HS-27A (cell line): Measurements from ENCODE around the gene BCL2L15.
"Not testable (repeated sequence)": the region's sequence is repeated elsewhere in the genome, so short reads cannot be mapped to it uniquely, and the experiment has no call there.

ENCODE experiments used
- DNase-seq: peaks from one replicate; pipeline ENCODE4 v3.0.0-alpha.2; 2012; ENCODE audit warnings: low read depth, missing footprints

Gene BCL2L15

GRCh38 chr1:113871597-113872113, 15.7 kb downstream of the BCL2L15 start, which contains the start of gene PTPN22:
TSS of gene PTPN22 (minus strand) at chr1:113871712.
- no peak for DNase-seq

- no peak for DNase-seq
These were observed 16.6 kb downstream of the BCL2L15 start for GRCh38 chr1:113870778-113871177.

- DNase-seq: no peak
These were observed 18.8 kb downstream of the BCL2L15 start for GRCh38 chr1:113868387-113869083.

GRCh38 chr1:113861641-113862040, 25.7 kb downstream of the BCL2L15 start:
- no peak for DNase-seq

GRCh38 chr1:113860891-113861290, 26.5 kb downstream of the BCL2L15 start:
- DNase-seq: peak; percentile 58

GRCh38 chr1:113859478-113860175, 27.8 kb downstream of the BCL2L15 start:
- DNase-seq: no peak

GRCh38 chr1:113858982-113859381, 28.4 kb downstream of the BCL2L15 start:
- no peak for DNase-seq

- DNase-seq: no peak
These were observed 29.0 kb downstream of the BCL2L15 start for GRCh38 chr1:113858418-113858817.

GRCh38 chr1:113857776-113858175, 29.6 kb downstream of the BCL2L15 start:
- DNase-seq: no peak

GRCh38 chr1:113856401-113856790, 31.0 kb downstream of the BCL2L15 start:
- no peak for DNase-seq

GRCh38 chr1:113855630-113856400, 31.6 kb downstream of the BCL2L15 start:
- DNase-seq: no peak

GRCh38 chr1:113854234-113854633, 33.1 kb downstream of the BCL2L15 start:
- no peak for DNase-seq

GRCh38 chr1:113852694-113853093, 34.7 kb downstream of the BCL2L15 start:
- not testable (repeated sequence) for DNase-seq

GRCh38 chr1:113850127-113850796, 37.1 kb downstream of the BCL2L15 start:
- no peak for DNase-seq

GRCh38 chr1:113849072-113849471, 38.3 kb downstream of the BCL2L15 start:
- DNase-seq: no peak

GRCh38 chr1:113846391-113847035, 40.9 kb downstream of the BCL2L15 start:
- DNase-seq: no peak

GRCh38 chr1:113836534-113836933, 50.8 kb downstream of the BCL2L15 start:
- DNase-seq: no peak

- DNase-seq: no peak
These were observed 51.6 kb downstream of the BCL2L15 start for GRCh38 chr1:113835686-113836290.

- no peak for DNase-seq
These were observed 52.7 kb downstream of the BCL2L15 start for GRCh38 chr1:113834716-113835115.
